GM21526 (cell line): ENCODE measurements around the gene RNLS.

Experiments used
- ATAC-seq: cut with Tn5 transposase; IDR thresholded peaks from one replicate; pipeline ENCODE4 v1.9.1; 2021; ENCODE audit warnings: moderate library complexity; ENCODE audit not compliant: unreplicated experiment, low FRiP score

The RNLS gene

DNA sequence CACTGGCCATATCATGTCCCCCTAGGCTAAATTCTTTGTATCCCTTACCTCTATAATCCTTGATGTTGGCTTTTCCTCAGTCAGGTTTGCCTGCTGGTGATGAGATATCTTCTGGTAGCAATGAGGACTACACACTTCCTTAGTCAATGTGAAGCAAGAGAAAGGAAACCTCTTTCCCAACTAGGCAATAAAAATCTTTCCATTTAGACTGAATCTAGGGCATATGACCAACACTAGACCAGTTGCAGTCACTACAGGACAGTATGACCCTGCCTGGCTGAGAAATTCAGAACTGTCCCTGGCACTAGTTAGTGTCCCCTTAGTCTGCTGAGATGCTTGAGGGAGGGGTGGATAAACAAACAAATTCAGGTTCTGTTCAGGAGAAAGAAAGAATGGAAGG lies 142.6 kb downstream of the RNLS start:
- ATAC-seq, result no peak

DNA sequence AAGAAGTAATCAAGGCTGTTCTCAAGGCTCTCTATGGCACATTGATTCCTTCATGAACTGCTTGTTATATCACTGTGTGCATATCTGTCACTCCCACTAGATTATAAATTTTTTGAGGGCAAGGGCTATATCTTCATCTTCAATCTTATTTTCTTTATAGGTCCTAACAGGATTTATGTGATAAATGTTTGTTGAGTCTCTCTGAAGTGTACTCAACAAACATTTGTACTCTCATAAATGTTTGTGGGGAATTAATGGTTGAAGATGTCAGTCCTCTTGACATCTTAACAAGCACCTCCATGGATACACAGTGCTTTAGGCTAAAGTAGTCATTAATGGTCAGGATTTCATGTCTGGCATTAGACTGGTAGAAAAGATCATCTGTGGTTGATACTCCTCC lies 143.2 kb downstream of the RNLS start:
- no peak for ATAC-seq

DNA sequence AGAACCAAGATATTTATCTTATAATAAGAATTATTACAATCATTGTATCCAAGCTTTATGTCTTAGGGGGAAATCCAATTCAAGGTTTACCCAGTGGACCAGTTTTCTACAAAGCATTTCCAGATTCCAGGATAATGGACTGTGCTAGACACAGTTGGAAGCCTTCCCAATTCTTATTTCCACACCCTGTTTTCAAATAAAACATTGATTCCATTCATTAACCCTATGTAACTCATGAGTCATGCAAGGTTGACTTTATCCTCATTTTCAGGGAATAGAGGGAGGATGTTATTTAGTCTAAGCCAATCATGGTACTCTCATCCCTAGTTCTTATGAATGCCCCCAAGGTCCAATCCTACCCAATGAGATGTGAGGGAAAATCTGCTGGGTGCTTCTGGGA lies 145.7 kb downstream of the RNLS start:
- ATAC-seq, result no peak

DNA sequence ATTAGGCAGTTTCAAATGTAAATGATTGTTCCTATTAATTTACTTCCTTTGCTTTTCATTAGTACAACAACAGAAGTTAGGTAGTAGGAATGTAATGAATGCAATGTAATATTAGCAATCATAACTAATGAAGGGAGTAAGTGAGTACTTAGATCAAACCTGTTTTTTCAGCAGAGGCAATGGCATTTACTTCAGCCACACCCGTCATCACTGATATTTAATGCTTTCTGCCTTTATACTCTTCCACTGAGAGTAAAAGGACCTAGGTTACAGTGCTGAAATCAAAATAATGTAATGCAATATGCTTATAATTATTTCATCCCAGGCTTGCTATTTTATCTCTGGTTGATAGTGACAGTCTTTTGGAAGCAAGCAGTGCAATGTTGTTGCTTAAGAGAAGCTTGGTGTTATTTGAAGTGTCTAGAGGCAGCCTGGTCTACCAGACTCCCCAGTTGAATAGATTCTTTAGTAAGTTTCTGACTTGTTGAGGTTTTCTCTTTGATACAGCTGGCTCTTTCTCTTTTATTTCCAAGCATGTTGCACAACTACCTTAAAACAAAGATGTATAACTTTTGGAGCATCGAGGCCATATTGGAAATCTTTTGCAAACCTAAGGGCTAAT lies 149.4 kb downstream of the RNLS start:
- ATAC-seq, result no peak

DNA sequence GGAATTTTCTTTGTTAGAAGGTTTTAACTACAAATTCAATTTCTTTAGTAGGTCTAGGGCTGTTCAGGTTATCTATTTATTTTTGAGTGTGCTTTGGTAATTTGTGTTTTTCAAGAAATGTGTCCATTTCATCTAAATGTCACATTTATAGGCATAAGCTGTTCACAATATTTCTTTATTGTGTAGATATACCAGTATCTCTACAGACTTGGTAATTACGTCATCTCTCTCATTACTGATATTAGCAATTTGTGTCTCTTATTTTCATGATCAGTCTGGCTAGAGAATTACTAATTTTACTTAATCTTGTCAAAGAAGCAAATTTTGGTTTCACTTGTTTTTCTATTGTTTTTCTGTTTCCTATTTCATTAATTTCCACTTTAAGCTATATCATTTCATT lies 152.0 kb downstream of the RNLS start:
- no peak for ATAC-seq

DNA sequence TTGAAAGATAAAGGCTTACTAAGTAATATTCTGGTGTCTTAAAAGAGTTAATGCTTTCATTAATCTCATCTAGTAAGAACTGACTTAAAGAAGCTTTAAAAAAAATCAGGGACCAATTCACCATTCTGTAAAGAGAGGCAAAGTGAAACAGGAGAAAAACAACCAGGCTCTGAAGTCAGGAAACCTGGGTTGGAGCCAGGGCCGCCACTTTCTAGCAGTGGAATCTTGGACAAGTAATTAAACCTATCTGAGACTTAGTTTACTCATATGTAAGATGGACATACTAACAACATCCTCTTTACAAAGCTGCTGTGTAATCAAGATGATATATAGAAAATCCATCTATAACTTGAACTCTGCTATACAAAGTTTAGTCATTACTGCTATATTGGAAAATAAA lies 154.1 kb downstream of the RNLS start:
- ATAC-seq, result no peak

DNA sequence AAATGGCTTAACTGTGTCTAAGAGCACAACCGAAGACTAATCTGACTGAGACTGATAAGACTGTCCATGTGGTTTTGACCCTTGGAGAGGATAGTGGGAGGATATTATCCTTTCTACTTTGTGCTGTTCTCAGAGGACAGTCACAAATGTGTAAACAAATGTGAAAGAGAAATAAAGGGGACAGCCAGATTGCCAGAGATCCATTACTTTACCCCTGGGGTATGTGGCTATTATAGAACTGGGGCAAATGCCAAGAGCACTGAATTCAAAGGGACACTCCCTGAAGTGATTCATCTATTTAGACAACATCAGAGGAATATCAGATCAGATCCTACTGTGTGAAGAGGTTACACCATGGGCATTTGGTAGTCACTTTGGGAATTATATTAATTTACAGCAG lies 154.7 kb downstream of the RNLS start:
- no peak for ATAC-seq

DNA sequence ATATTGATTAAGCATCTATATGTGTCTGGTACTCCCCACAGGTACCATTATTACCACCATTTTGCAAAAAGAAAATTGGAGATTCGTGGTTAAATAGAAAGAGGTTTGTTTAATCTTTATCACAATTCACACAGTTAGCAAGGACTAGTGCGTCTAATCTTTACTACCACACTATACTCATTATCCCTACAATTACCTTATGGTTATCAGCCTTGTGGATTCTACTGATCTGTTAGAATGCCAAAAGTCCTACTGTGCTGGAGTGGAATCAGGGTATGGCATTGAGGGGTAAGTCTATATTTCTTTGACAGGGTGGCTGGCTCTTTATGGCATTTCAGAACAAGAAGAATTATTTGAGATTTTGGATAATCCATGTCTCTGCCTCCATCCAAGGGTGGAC lies 156.1 kb downstream of the RNLS start:
- ATAC-seq, result no peak

DNA sequence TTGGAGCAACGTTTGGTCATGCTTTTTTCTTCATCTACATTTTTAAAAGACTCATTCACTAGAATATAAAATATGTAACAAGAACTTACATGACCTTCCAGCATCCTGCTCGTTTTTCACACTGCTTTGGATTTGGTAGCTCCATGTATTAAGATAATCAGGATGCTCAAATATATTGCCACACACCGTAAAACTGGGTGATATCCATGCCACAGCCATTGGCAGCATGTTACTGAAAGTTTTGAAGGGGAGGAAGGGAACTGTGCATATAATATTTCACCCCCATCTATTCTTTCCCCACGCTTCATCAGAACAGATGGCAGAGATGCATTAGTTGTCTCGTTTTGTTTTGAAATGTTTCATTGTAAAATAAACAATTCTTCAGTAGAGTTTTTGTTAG lies 158.2 kb downstream of the RNLS start:
- ATAC-seq, result no peak

DNA sequence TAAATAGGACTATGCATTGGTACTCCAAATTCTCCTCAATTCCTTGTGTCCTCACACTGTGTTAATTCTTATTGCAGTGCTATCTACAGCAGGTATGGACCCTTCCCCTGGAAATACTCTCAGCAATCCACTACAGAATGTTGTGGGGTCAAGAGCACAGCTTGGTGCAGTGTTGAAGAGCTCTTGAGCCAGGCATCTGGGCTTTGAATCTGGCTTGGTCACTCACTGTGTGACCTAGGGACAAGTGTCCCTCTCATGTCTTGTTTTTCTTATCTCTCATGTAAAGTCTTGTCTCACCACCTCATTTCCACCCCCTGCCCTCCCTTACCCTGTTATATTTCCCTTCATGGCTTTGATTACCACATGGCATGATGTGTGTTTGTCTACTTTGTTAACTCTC lies 159.4 kb downstream of the RNLS start:
- ATAC-seq, result no peak

DNA sequence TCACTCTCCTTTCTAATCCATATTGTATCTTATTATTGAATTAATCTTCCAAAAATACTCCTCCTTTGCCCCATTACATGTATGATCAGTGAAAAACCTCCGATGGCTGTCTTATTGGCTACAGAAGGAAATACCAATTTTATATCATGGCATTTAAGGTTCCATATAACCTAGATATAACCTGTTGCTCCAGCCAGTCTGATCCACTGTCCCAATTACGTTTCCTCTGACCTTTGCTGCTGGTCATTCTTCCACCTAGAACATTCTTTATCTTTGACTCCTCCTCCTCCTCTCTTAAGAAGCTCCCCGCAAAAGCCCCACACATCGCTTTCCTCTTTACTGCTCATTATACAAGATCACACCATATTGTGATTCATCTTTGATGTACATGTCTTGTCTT lies 161.5 kb downstream of the RNLS start:
- no peak for ATAC-seq

DNA sequence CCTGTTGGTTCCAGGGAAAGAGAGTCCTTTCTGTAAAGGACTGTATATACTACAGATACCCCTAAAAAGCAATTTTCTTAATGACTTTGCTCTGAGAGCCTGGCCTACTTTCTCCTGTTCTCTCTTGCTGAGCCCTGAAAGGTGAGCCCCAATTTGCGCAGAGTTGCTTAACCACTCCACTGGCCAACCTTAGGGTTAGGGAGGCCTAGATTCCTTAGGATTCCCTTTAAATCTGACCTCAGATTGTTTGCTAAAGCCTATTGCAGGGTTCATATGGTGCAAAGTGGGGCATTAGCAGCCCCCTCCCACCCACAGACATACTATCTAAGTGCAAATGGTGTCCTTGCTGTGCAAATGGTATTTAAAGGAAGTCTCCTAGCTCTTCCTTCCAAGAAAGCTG lies 164.2 kb downstream of the RNLS start:
- ATAC-seq, result no peak

DNA sequence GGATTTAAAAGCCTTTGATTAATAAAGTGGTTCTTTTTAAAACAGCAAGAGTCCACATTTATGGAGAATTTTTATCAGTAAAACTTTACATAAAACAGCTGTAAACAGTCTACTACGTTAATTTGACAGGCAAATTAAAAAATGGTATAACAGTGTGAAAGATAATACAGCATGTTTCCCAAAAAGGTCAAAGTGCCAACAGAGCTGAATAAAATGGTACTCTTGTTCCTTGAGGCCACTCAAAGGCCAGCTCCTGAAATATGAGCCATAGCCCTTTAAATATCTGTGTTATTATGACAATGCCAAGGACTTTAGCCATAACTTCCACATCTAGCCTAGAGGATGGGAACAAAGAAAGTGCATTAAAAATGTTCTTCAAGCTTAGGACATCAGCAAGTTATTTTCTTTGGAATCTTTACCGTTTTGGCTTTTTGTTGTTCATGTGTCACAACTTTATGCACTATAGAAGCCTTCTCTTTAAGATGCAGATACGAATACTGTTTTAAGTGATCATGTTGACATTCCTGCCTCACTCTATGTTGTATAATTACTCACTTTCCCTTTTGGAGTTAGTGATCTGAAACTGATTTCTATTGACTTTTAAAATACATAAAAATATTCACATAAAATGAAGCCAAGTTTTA lies 165.6 kb downstream of the RNLS start:
- no peak for ATAC-seq

DNA sequence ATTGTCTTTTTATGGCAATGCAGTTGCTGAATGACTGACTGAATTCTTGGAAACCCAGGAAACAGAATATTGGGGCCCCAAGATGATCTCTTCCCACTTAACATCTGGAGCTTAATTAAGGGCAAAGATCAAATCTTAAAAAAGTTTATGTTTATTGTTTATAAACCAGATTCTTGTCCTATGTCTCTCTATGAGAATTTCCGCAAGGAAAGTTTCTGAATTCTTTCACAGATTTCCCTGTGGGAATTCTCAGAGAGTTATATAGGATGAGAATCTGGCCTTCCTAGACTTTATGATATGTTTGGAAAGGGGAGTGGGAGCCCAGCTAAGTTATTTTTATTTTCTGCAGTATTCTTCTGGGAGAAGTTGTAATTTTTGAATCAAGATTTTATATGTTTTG lies 166.3 kb downstream of the RNLS start:
- no peak for ATAC-seq

DNA sequence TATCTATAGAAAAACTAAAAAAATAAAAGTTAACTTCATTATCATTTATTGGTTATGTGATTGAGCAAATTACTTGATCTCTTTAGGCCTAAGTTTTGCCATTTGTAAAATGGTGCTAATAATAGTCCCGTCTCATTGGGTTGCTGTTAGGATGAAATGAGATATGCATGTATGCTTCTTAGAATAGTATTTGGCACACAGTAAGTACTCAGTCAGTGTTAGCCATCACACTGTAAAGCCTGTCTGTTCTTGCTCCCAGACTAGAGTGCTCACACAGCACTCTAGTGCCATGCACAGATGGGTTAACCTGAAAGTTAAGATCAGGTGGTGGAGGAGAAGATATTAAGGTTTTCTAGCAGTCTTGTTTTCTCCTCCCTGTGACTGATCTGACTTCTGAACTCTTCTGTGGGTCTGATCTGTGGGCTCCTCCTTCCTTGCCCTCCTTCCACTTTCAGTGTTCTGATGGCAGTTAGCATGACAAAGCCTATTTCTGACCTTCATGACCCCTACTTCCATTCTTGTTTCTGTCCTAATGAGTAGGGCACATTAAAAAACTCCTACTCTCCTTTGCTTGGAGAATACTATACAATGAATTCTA lies 167.5 kb downstream of the RNLS start:
- ATAC-seq, result no peak

DNA sequence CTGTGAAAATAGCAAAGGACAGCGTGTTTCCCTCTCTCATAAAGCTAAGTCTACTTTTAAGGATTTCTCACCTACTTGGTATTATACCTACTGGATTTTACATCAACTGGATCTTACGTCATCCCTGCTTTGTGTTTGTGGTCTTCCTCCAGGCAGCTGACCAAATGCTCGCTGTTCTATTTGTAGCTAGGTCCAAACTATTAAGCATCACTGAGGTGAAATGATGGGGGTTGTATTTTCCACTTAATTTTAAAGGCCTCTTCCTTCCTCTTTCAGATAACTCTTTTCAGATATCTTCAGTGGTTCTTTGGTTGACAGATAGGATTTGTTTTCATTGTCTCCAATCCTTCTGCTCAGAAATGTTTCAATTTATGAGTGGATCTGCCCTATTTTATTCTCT lies 169.7 kb downstream of the RNLS start:
- ATAC-seq, result no peak

DNA sequence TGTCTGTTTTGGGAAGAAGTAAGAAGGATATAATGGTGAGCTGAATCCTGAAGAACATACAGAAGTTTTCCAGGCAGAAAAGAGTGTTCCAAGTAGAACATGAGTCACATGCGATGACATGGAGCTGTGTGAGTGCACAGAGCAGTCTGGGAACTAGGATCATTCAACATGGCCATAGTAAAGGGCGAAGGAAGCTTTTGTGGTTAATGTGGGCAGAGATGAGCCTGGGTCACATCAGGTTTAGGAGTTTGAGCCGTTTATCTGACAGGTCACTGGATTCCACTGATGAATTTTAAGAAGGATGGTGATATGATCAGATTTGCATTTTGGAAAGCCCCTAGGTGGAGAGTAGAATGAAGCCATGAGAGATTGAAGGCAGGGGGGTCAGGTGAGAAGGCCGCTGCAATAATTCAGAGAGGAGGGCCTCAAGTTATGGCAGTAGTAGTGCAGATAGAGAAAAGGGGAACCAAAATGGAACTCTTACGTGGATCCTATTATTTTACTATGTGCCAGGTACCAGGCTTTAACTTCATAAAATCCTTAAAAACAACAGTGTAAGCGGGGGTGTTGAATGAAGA lies 171.3 kb downstream of the RNLS start:
- no peak for ATAC-seq

DNA sequence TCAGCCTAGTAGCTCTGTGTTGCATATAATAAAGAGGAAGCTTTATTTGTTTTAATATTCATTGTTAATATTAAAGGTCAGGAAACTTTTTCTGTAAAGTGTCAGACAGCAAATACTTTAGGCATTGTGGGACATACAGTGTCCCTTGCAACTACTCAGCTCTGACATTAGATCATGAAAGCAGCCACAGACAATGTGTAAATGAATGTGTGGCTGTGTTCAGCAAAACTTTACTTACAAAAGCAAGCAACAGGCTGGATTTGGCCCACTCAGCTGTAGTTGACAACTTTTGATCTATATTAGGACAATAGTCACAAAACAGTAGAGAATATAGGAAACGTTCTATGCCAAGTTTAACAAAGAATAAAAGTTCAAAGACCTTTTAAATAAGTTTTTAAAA lies 173.3 kb downstream of the RNLS start:
- ATAC-seq, result no peak

DNA sequence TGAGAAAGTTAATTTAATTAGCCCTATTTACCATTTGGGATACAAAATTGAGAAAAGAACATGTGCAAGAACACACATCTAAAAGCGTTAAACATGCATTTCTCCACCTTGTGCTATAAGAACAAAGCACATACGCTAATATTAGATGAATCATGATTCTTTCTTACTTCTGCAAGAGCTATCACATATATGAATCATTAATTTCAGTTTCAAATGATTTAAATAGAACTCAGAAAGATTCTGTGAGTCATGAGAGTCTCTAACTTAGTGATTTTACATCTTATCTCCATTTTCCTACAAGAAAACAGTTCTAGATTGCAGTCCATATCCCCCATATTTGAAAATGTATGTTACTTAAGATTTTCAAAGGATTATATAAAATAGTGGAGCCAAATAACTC lies 173.9 kb downstream of the RNLS start:
- no peak for ATAC-seq

DNA sequence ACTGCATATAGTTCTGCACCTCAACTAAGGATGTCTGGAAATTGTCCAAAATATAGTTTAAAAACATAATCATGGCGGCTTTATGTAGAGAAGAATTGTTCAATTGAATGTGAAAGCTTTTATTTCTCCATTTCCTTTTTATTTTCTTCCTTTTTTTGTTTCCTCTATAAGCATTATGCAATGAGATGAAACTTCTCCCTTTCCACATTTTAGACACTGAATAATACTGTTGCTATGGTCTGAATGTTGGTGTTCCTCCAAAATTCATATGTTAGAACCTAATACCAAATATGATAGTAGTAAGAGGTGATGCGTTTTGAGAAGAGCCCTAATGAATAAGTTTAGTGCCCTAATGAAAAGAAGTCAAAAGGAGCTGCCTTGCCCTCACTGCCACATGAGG lies 175.0 kb downstream of the RNLS start:
- no peak for ATAC-seq

DNA sequence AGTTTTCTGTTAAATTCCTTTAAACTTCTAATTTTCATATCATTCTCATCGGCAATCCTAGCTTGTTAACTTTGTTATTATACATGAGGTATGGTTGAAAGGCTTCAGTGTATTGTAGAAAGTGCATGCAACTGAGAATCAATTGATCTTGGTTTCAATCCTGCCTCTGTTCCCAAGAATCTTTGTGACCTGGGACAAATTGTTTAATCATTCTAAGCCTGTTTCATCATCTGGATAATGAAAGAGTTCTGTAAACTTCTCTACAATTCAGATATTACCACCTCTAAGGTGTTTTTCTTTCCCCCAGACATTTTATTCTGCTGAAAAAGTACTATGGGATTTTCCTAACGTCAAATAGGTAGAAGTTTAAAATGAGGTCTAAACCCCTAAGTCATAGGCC lies 179.0 kb downstream of the RNLS start:
- ATAC-seq, result no peak
